HuH-7.5 (cell line): ENCODE results near the gene FLT4.
"Not testable (repeated sequence)": the region's sequence is repeated elsewhere in the genome, so short reads cannot be mapped to it uniquely, and the experiment has no call there.

Experiments used
- DNase-seq: peaks from one replicate; pipeline ENCODE4 v3.0.0; 2011; ENCODE audit warnings: low spot score

Gene FLT4

DNA sequence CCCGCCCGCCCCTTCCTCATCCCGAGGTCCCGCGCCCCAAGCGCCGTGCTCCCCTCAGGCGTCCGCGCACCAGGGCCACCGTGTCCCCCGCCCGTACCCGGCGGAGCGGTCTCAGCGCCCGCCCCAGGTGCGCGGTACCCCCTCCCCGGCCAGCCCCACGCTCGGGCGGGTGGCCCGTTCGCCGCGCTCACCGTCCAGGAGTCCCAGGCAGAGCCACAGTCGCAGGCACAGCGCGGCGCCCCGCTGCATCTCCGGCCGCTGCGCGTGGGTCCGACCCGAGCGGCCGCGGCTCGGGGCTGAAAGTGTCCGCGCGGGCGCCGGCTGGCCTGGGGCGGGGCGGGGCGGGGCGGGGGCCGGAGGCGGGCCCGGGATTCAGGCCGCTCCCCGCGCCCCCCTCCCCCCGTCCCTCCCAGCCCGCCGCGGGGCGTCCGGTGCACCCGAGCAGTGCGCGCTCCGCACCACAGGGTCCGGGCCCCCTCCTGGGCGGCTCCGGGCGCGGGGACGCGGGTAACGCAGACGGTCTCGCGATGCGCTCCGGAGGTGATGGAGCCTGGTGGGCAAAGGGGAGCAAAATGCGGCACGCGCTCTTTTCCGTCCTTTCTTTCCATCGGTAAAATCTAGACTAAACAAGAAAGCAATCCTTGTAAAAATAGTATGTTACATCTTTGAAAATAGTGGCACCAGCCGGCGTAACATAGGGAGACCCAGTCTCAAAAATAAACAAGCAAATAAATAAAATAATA, at the start of gene FLT4:
TSS of gene FLT4 (minus strand) at position 304 of the 743 bp plus-strand sequence. CDS start at position 249, 55 bp downstream.
- no peak for DNase-seq

DNA sequence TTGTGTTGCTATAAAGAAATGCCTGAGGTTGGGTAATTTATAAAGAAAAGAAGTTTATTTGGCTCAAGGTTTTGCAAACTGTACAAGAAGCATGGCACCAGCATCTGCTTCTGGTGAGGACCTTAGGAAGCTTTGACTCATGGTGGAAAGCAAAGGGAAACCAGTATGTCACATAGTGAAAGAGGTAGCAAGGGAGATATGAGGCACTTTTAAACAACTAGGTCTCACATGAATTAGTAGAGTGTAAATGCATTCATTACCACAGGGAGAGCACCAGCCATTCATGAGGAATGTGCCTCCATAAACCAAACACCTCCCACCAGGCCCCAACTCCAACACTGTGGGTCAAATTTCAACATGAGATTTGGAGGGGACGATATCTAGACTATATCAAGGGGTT, 49.6 kb upstream of the FLT4 start:
- DNase-seq, result no peak

- DNase-seq, result no peak
Observed at GRCh38 chr5:180696116-180696515, 46.7 kb upstream of the FLT4 start.

- DNase-seq, result no peak
Observed at GRCh38 chr5:180692429-180692828, 43.0 kb upstream of the FLT4 start.

GRCh38 chr5:180691046-180691445, 41.6 kb upstream of the FLT4 start:
- DNase-seq, result no peak

DNA sequence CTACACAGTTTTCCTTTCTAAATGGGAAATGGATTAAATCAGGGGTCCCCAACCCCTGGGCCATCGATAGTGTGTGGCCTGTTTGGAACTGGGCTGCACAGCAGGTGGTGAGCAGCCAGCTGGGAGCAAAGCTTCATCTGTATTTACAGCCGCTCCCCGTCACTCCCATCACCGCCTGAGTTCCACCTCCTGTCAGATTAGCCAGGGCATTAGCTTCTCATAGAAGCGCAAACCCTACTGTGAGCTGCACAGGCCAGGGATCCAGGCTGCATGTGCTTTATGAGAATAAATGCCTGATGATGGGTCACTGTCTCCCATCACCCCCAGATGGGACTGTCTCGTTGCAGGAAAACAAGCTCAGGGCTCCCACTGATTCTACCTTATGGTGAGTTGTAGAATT, 41.2 kb upstream of the FLT4 start:
- DNase-seq, result no peak

GRCh38 chr5:180689775-180690174, 40.4 kb upstream of the FLT4 start:
- DNase-seq, result no peak

GRCh38 chr5:180689071-180689694, 39.8 kb upstream of the FLT4 start:
- DNase-seq, result no peak

GRCh38 chr5:180688330-180689070, 39.1 kb upstream of the FLT4 start:
- DNase-seq, result no peak

GRCh38 chr5:180686799-180687198, 37.4 kb upstream of the FLT4 start:
- not testable (repeated sequence) for DNase-seq

GRCh38 chr5:180684623-180685161, 35.3 kb upstream of the FLT4 start:
- DNase-seq, result no peak

DNA sequence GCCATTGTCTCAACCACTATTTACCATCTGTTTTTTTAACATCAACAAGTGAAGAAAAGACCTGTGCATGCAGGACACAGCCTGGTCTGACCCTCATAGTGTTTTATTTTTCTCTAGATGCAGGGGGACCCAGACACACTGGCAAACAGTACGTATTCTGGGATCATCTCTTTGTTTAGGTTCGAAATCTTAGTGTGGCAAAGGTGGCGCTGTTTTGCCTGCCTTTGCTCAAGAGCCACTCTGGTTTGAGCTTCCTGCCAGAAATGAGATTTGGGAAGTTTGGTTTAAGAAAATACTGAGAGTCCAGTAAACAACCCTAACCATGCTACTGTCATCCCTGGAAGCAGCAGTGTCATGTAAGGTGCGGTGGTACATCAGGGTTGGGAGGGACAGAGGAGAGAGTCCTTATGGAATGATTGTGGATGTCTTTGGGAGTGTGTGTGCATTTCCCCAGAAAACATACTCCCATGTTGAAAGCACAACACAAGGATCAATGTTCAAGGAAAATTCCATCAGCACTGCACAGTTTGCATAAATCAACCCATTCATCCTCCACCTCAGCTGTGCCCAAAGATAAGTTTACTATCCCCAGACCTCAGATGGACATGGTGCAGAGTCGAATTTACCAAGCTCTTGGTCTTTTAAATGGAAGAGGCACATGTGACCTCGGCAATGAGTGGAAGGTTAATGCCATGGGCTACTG, 34.0 kb upstream of the FLT4 start:
- no peak for DNase-seq

DNA sequence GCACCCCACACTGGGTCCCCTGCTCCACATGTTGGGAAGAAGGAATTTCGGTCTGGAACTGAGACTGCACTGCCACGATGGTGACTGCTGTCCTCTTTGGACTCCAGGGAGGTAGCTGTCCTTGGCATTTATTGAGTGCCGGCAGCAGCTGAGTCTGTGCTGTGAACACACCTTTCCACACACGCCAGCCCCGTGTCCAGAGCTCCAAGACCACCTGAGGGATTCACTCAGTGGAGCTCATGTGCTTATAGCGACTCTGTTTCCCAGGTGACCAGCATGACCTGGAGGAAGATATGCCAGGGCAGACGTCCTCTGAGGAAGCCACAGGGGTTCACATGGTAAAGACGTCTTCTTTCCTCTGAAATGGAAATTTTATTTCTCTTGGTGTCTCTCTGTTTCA, 33.2 kb upstream of the FLT4 start:
- DNase-seq, result no peak

GRCh38 chr5:180682008-180682407, 32.6 kb upstream of the FLT4 start:
- not testable (repeated sequence) for DNase-seq

GRCh38 chr5:180678319-180678718, 28.9 kb upstream of the FLT4 start:
- DNase-seq, result not testable (repeated sequence)

GRCh38 chr5:180675036-180675635, 25.7 kb upstream of the FLT4 start:
- no peak for DNase-seq

DNA sequence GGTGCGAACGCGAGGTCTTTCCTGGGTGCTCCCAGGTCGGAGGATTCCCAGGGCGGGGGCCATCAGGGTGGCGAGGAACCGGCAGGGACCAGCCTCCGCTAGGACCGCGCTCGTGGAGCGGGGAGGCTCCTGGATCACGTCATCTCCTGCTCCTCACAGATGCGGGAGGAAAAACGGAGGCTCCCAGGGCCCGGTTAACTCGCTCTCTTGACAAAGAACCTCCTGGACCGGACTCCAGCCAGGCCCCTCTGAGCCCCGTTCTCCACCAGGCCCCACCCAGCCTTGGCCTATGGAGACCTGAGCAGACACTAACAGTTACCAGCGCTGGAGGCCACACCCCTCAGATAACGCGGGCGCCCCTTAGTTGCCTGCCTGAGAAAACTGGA, 24.7 kb upstream of the FLT4 start:
- DNase-seq, result not testable (repeated sequence)

GRCh38 chr5:180673371-180674089, 24.1 kb upstream of the FLT4 start:
- no peak for DNase-seq

DNA sequence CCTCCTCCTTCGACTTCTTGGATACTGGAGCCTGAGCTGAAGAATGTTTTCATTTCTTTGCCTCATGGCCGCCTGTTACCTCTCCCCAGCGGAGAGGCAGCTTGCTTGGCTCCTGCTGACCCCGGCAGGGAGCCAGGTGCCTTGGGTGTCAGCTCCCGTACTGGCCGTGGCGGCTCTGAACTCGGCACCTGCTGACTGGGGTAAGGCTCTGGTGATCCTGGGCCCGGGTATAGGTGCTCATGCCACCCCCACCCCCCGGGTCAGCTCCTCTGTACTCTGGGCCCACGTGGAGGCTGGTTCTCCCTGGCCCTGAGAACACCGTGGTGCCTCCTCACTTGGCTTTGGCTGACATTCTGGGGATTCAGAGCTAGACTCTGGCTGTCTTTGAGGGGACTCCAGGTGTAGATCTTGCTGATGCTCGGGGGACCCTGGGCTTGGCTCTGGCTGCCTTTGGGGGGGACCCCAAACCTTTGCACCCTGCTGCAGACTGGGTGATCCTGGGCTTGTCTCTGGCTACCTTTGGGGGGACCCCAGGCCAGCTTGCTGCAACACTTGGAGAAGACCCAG, 22.6 kb upstream of the FLT4 start:
- not testable (repeated sequence) for DNase-seq

DNA sequence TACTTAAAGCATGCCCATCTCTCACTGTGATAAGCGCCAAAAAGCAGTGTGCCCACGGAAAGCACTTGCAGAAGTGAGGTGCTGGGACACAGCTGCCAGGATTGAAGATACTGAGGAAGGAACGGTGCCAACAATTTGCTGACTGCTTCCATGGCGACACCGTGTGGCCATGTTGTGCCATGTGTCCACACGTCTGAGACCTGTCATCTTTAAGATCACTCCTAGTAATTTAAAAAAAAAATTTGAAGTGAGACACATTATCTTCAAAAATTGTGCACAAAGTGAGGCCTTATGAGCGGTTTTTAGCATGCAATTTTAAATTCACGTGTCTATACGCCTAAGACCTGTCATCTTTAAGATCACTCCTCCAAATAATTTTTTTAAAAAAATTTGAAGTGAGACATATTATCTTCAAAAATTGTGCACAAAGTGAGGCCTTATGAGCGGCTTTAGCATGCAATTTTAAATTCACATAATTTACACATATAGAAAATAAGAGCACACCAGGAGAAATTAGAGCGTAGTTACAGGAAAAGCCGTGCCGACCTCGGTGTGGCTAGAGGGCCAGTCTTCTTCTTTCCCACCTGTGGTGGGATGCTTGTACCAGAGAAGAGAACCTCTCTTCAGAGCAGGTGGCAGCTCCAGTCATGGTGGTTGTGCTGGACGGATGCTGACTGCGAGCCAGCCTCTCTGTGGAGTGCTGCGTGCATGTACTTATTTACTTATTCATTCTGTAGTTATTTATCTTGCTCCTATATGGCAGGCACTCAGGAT, 21.4 kb upstream of the FLT4 start:
- DNase-seq, result no peak
